Esophagus muscularis mucosa (tissue), 4 donors: ENCODE measurements around the gene SEMA5A. TPM values are rescaled to one million over a fixed set of nuclear protein-coding genes. Genes with fewer than 3 reads are reported as not detected.

Experiments
- DNase-seq: peaks from one replicate; pipeline ENCODE4 v3.0.0-alpha.2; 2017; ENCODE audit errors: extremely low spot score
- H3K27ac ChIP-seq, 4 donors: fragments of 200-600 bp; sonication (generic); replicated peaks in 1 of 4; 1 replicate in 3 of 4; 2 replicates in 1 of 4; pipeline ENCODE4 v1.5.1; 2016 to 2019; ENCODE audit warnings: mild to moderate bottlenecking in 1 of 4
- H3K27me3 ChIP-seq, 4 donors: fragments of 200-600 bp; sonication (generic); one replicate each; pipeline versions ENCODE4 v1.5.1 to v1.6.0; 2016 to 2019
- H3K36me3 ChIP-seq, 4 donors: fragments of 200-600 bp; sonication (generic); one replicate each; pipeline ENCODE4 v1.5.1; 2016 to 2019
- H3K4me1 ChIP-seq, 4 donors: fragments of 200-600 bp; sonication (generic); one replicate each; pipeline ENCODE4 v1.5.1; 2016 to 2019
- H3K4me3 ChIP-seq, 4 donors: fragments of 200-600 bp; sonication (generic); 1 replicate in 2 of 4; 2 replicates in 2 of 4; pipeline ENCODE4 v1.5.1; 2016 to 2019; ENCODE audit warnings: mild to moderate bottlenecking in 4 of 4, moderate library complexity in 1 of 4
- H3K9me3 ChIP-seq, 4 donors: fragments of 200-600 bp; sonication (generic); 1 replicate in 3 of 4; 2 replicates in 1 of 4; pipeline ENCODE4 v1.5.1; 2016 to 2019
- CTCF ChIP-seq, 3 experiments: fragments of 200-600 bp in 2 of 3; fragments of 450-650 bp in 1 of 3; sonication (generic) in 2 of 3; IDR thresholded peaks; one replicate each; pipeline ENCODE4 v1.5.1; 2017 to 2019; ENCODE audit warnings: antibody characterized with exemption in 3 of 3, mild to moderate bottlenecking in 2 of 3, moderate library complexity in 1 of 3
- EP300 ChIP-seq: sonication (generic); formaldehyde crosslinking; IDR thresholded peaks from one replicate; pipeline ENCODE4 v1.6.1; 2017; ENCODE audit warnings: antibody characterized with exemption
- POLR2A ChIP-seq: fragments of 450-650 bp; IDR thresholded peaks from one replicate; pipeline ENCODE4 v1.6.1; 2017; ENCODE audit warnings: antibody characterized with exemption, moderate library complexity, mild to moderate bottlenecking, low read depth
- POLR2AphosphoS5 ChIP-seq, 2 donors: sonication (generic); formaldehyde crosslinking; IDR thresholded peaks; one replicate each; pipeline ENCODE4 v1.6.1; 2017; ENCODE audit warnings: antibody characterized with exemption in 2 of 2
- WGBS: methylation state at CpG from one replicate; pipeline ENCODE4 v1.1.5; 2018; 5-methylcytosine and 5-hydroxymethylcytosine counted together
- intact Hi-C: fragments of 100-400 bp; cut with DNase I; formaldehyde crosslinking; loops from one replicate; pipeline ENCODE4 v1.15.1; 2023
- total RNA-seq, 4 donors: library from RNA; depleted of rRNA; stranded (reverse); fragments of >200 nt; gene quantifications; one replicate each; pipeline versions ENCODE4 v1.1.0 to v1.2.1, GENCODE V29; 2016

Gene SEMA5A
- total RNA-seq, 4 donors from 2014 or later: 2.1 to 5.6 (median 3.5) TPM

DNA sequence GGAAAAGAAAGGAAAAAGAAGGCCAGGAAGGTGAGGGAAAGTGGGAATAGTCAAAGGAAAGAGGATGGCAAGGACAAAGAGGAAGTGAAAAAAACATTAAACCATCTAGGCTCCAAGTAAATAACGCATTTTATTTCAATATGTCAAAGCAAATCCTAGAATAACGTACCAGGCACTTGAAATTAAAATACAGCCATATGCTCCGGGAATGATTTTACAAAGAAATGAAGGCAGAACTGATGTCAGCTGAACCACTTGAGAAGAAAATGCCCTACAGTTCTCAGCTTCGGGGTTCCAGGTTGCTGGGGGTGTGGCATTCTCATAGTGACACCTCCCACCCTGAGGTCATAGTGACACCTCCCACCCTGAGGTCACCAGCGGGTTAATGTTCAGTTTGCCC, 281.6 kb downstream of the SEMA5A start:
- intact Hi-C loops: no loop called here
- DNase-seq: no peak
- no peak for TF ChIP-seq POLR2AphosphoS5 (IDR thresholded peaks at IDR 0.05)
- TF ChIP-seq CTCF (IDR thresholded peaks at IDR 0.05): no peak
- TF ChIP-seq EP300: no peak
- no peak for TF ChIP-seq POLR2A
- Histone ChIP-seq H3K27ac (no peak overlapping the region), H3K36me3 (no peaks in the 10 kb centered on the region), H3K4me1 (peaks cover 0 to 10% (median 0%) of the 10 kb centered on the region in 4 donors), H3K27me3 (no peaks in the 10 kb centered on the region), H3K9me3 (no peaks in the 10 kb centered on the region), H3K4me3 (no peak overlapping the region)
- WGBS: 82% methylated on average over 5 of the region's 5 CpGs

DNA sequence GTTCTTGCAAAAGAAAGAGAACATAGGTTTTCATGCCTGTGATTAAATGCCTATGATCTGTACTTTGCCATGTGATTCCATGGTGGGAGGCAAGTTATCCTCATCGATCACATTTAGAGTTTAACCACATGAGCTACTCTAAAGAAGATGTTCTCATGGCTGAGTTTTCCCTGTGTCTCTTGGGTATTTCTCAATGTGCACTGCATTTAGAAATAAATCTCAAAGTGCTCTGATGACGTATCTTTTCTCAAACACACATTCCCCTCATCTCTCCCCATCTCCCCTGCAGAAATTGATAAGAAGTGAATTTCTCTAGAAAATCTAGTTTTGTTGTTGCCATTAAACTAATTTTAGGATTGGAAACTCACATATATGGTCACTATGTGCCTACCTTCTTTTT, 282.2 kb downstream of the SEMA5A start:
- H3K9me3 ChIP-seq: no peaks in the 10 kb centered on the region
- no peaks in the 10 kb centered on the region for H3K27me3 ChIP-seq
- no peak overlapping the region for H3K4me3 ChIP-seq
- DNase-seq: no peak
- intact Hi-C loops: no loop called here
- 92% methylated on average over 2 of the region's 2 CpGs for WGBS
- no peak overlapping the region for H3K27ac ChIP-seq
- peaks cover 0 to 10% (median 0%) of the 10 kb centered on the region in 4 donors for H3K4me1 ChIP-seq
- no peaks in the 10 kb centered on the region for H3K36me3 ChIP-seq
- TF ChIP-seq EP300 (no peak), POLR2AphosphoS5 (IDR thresholded peaks at IDR 0.05) (no peak)

- intact Hi-C loops: no loop called here
Observed at GRCh38 chr5:9251379-9251980, 294.4 kb downstream of the SEMA5A start.

GRCh38 chr5:9249231-9249630, 296.6 kb downstream of the SEMA5A start:
- Histone ChIP-seq H3K36me3 (no peaks in the 10 kb centered on the region), H3K9me3 (no peaks in the 10 kb centered on the region), H3K27me3 (no peaks in the 10 kb centered on the region), H3K27ac (no peak overlapping the region), H3K4me1 (no peaks in the 10 kb centered on the region), H3K4me3 (no peak overlapping the region)
- TF ChIP-seq POLR2A (no peak), CTCF (IDR thresholded peaks at IDR 0.05) (no peak), EP300 (no peak), POLR2AphosphoS5 (IDR thresholded peaks at IDR 0.05) (no peak)
- intact Hi-C loops: no loop called here
- 90% methylated on average over 3 of the region's 3 CpGs for WGBS
- DNase-seq: no peak

More at GRCh38 chr5:9251379-9251980, 294.4 kb downstream of the SEMA5A start:
- TF ChIP-seq POLR2A: no peak
- TF ChIP-seq POLR2AphosphoS5 (IDR thresholded peaks at IDR 0.05): no peak
- no peak for TF ChIP-seq EP300
- TF ChIP-seq CTCF (IDR thresholded peaks at IDR 0.05): no peak
- Histone ChIP-seq H3K4me3 (no peak overlapping the region), H3K4me1 (no peaks in the 10 kb centered on the region), H3K27me3 (no peaks in the 10 kb centered on the region), H3K27ac (no peak overlapping the region), H3K9me3 (no peaks in the 10 kb centered on the region), H3K36me3 (no peaks in the 10 kb centered on the region)
- no peak for DNase-seq
- WGBS: 65% methylated on average over 2 of the region's 2 CpGs

GRCh38 chr5:9245071-9245470, 300.8 kb downstream of the SEMA5A start:
- Histone ChIP-seq H3K4me3 (no peak overlapping the region), H3K4me1 (no peaks in the 10 kb centered on the region), H3K36me3 (no peaks in the 10 kb centered on the region), H3K27ac (no peak overlapping the region), H3K9me3 (no peaks in the 10 kb centered on the region), H3K27me3 (no peaks in the 10 kb centered on the region)
- intact Hi-C loops: no loop called here
- TF ChIP-seq POLR2AphosphoS5 (IDR thresholded peaks at IDR 0.05): no peak
- no peak for TF ChIP-seq POLR2A
- TF ChIP-seq CTCF (IDR thresholded peaks at IDR 0.05): no peak
- no peak for TF ChIP-seq EP300
- no peak for DNase-seq
- WGBS: 88% methylated on average over 3 of the region's 3 CpGs
